ELF-1 (cell line): Measurements from ENCODE around the gene CSTF3.
"Not testable (repeated sequence)": the region's sequence is repeated elsewhere in the genome, so short reads cannot be mapped to it uniquely, and the experiment has no call there.

Experiments
- DNase-seq: peaks from one replicate; pipeline ENCODE4 v3.0.0-alpha.2; 2016; ENCODE audit warnings: low read depth, low spot score

CSTF3 gene

DNA sequence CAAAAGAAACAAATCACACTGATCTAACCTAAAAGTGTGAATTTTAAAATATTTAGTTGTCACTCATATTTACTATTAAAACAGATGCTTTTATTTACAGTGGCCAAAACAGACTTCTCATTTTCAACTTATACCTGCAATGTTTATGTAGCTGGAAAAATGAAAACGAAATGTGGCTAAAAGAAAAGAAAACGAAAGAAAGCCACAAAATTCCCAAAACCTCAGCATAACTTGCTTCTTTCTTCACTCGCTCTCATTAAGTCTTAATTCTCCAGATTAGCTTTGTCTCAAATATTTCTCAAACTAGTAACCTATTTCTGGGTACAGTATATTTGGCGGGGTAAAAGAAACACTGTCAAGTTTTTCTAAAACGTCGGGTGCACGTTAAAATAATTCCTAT, 693 bp downstream of the CSTF3 start:
- no peak for DNase-seq

DNA sequence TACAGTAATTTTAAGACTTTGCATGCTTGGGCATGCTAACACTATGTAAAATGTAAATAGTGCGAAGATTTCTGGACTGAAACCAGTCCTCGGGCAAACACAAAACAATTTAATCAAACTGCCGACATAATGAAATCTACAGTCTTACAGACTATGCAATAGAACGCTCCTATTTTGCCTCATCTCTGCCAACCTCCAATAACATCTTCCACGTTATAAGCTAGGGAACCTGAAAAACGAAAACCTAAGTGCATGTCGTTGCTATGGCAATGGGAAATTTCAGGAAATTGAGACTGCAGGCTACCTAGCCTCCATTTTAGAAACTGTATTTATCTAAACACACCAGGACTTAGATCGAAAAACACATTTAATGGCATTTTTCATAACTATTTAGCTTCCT, 1.1 kb downstream of the CSTF3 start:
- peak; percentile 15 for DNase-seq

DNA sequence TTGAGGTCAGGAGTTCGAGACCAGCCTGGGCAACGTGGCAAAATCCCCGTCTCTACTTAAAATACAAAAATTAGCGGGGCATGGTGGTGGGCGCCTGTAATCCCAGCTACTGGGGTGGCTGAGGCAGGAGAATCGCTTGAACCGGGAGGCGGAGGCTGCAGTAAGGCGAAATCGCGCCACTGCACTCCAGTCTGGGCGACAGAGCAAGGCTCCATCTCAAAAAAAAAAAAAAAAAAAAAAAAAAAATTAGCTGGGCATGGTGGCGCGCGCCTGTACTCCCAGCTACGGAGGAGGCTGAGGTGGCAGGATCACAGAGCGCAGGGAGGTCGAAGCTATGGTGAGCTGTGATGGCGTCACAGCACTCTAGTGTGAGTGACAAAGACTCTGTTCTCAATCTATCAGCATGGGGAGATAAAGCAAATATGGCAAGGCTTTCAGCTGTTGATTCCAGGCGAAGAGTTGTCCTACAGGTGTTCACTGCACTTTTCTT, 1.9 kb downstream of the CSTF3 start:
- peak; percentile 71 for DNase-seq

DNA sequence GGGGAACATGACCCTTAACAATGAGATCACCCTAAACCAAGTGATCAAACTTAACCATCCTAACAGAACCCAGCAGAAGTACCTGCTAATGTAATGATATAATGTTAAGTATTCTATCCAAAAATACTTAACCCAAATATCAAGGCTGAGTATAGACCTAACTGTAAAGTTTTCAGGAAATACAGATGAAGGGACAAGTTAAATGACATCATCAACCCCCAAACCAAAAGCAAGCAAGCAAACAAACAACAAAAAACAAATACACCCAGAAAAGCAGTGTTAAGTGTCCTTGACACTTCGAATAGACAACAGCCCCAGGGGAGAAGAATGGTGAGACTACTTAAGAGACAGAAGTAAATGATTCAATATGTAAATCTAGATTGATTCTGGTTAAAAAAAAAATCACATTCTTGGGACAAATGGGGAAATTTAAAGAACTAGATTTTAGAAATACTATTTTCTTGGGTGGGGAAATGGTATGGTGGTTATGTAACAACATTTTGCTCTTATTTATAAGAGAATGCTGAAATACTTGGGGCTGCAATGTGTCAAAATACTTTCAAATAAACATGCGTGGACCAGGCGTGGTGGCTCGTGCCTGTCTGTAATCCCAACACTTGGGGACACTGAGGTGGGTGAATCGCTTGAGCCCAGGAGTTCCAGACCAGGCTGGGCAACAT, 2.5 kb downstream of the CSTF3 start:
- DNase-seq = no peak

DNA sequence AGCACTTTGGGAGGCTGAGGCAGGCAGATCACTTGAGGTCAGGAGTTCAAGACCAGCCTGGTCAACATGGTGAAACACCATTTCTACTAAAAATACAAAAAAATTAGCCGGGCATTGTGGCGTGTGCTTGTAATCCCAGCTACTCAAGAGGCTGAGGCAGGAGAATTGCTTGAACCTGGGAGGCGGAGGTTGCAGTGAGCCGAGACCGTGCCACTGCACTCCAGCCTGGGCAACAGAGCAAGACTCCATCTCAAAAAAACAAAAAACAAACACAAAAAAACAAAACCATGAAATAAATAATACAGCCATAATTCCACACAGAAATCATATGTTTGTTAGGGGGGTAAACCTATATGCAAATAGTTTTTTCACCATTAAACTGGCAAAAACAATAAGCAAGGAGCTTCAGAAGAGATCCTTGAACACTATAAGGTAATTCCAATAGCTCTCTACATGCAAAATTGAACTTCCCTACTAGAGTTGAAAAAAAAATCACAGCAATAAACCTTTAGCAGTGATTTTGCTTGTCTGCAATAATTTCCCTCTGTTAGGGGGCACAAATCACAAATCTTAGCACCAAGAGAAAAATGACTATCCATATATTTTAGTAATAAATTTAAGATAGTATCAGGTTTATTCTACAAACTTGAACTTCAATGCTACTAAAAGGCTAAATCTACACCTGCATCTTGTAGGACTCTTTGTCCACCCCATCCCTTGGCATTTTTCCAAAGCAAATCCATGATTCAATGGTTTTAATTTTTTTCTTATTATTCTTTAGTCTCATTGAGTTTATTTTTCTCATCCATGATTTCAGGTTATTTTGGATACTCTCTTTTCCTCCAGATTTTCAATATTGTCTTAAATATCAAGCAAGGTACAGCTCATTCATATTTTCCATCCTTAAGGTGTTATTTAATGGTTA, 3.9 kb downstream of the CSTF3 start:
- no peak for DNase-seq

DNA sequence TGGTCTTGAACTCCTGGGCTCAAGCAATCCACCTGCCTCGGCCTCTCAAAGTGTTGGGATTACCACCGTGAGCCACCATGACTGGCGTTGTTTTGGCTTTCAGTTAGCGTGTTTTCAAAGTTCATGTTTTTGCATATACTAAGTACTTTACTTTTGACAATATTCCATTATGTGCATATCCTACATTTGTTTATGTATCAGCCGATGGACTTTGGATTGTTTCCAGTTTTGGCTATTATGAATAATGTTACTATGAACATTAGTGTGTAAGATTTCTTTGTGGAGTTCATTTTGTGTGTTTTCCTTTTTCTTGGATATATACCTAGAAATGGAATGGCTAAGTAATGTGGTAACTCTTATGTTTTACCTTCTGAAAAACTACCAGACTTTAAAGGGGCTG, 9.9 kb downstream of the CSTF3 start:
- no peak for DNase-seq

DNA sequence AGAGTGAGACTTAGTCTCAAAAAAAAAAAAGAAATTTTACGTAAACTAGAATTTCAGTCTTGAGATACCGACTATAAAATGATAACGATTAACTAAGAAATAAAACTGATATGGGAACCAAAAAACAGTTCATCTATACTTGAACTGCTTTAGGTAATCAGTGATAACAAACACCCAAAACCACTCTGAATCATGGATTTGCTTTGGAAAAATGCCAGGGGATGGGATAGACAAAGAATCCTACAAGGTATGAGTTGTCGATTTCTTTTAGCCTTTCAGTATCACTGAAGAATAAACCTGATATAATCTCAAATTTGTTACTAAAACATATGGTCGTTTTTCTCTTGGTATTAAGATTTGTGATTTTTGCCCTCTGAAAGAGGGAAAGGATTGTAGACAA, 13.7 kb downstream of the CSTF3 start:
- DNase-seq = no peak

DNA sequence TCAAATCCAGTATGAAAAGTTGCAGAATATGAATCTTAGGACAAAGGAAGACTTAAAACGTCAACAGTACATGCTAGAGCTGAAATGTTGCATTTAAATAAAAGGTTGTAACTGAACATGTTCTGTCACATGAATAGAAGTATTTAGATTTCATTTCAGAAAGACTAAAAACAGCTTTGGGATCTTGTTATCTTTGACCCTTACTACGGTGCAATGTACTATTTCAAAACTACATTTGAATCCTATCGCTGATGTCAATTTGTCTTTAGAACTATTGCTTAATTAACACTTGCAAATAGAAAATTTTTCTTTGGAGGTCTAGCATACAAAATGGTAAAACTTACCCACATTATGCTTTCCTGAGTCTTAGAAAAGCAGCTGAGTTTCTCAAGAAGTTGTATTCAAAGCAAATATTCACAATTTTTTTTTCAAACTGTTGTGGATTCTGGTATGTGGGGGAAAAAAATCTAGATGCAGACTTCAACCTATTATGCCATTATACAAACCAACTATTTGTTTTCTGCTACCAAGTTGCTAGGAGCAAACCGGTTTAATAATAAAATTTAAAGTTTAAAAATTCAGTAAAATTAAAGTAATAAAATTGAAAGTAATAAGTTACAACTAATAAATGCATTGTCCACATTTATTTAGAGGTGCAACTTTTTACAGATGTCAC, 25.4 kb downstream of the CSTF3 start:
- DNase-seq = no peak

DNA sequence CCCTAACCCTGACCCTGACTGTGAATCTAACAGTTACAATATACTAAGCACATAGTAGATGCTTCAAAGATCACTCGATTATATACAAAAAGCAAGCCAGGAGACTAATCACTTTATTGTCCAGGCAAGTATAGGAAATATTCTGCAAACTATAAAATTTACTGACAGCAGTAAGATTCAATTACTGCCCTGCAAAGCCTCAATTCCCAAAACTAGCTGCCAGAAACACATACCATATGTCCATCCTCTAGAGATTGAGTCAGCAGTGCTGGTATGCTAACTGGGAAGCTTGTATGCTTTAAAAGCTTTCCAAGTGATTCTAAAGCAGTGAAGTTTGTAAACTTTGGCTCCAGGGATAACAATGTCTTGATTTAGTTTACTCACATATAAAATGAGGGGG, 26.1 kb downstream of the CSTF3 start:
- no peak for DNase-seq

DNA sequence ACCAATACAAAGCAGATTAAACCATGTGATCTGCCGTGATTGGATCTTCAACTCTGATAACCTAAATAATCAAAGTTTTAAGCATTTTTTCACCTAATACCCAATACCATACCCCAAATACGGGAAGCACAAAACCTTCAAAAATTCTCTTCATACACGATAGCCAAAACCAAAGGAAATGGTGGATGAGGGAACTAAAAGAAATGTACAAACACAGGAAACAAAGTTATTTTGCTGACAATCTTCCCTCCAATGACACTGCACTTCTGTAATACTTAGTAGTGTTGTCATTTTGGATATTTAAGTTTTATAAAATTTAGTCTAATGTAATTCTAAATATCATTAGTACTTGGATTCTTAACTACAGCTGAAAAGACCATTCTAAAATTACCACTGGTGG, 27.0 kb downstream of the CSTF3 start:
- no peak for DNase-seq

DNA sequence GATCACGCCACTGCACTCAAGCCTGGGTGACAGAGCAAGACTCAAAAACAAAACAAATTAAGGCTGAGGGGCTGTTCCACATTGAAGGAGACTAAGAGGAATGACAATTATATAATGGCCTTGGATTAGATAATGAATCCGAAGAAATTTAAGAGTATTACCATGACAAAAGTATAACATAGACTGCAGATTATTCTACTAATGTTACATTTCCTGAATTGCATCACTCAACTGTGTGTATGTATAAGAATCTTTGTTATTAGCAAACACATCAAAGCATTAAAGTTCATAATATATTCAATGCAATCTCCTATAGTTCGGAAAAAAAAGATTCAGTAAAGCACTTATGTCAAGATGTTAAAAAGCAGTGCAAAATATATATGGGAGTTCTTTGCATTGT, 27.5 kb downstream of the CSTF3 start:
- no peak for DNase-seq

DNA sequence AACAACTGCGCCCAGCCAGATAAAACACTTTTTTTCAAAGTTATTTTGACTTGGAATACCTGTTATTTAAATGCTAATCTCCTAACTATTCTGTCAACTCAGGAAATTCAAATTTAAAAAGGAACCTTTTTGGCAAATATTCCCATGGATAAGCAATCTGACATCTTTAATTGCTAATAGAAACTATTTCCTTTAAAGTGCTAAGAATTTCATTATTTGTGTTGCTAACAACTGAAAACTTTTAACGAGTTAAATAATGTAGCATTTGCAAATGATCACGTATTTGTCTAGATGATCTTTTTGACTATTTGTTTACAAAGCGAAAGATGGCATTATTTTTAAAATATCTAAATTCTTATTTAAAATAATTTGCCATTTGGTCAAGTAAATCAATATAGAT, 28.8 kb downstream of the CSTF3 start:
- no peak for DNase-seq

DNA sequence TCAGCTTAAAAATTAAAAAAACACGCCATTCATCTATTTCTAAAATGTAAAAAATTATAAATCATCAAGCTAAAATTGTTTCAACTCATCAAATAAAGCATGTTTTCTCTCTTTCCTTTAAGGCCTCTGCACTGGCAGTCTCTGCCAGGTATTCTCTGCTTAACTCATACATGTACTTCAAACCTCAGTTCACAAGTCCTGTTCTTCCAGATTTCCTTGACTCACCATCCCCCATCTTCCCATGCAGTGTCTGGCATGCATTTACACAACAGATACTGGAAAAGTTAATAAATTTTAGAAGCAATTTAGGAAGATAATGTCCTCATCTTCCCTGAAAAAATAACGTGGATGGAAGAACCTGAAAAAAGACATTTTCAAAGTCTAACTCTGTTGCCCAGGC, 32.5 kb downstream of the CSTF3 start:
- DNase-seq = peak; percentile 16

DNA sequence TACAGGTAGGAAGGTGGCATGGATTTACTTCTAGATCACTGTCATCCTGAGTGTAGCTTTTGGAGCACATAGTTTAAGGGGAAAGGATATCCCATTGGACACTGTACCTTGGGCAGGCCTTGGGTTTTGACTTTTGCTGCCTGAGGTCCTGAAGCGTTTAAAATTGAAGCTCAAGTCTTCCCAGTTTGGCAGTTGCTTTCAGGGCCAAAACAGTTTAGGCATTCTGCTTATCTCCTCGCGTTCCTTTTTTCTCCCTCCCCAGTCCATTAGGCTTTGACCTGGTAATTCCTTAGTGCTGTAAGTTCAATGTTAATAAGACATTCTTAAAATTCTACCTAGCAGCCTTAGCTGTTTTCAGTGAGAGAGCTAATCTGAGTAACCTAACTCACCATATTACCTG, 35.7 kb downstream of the CSTF3 start:
- peak; percentile 10 for DNase-seq

DNA sequence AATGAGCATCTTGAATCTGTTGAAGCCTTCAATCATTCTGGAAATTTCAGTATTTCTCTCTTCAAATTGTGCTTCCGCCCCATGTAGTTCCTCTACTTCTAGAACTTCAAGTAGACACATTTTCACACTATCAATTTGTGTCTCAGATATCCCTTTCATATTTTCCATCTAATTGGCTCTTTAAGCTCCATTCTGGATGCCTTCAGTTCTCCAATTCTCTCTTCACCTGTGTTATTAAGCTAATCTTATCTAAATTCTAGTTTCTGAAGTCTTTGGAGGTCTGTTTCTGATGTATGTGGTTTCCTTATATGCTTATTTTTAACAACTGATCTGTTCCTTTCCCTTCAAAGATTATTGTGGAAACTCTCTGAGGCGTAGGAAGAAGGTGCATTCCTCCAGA, 36.3 kb downstream of the CSTF3 start:
- no peak for DNase-seq

DNA sequence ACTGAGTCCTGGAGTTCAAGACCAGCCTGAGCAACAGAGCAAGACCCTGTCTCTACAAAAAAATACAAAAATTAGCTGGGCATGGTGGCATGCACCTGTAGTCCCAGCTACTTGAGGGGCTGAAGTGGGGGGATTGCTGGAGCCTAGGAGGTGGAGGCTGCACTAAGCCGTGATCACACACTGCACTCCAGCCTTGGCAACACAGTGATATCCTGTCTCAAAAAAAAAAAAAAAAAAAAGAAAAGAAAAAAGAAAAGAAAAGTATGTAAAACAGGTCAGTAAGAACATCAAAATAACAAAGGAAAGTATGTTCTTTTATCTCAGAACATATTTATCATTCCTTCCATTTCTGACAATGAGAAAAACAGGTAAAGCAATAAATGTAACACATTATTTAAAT, 38.6 kb downstream of the CSTF3 start:
- not testable (repeated sequence) for DNase-seq

DNA sequence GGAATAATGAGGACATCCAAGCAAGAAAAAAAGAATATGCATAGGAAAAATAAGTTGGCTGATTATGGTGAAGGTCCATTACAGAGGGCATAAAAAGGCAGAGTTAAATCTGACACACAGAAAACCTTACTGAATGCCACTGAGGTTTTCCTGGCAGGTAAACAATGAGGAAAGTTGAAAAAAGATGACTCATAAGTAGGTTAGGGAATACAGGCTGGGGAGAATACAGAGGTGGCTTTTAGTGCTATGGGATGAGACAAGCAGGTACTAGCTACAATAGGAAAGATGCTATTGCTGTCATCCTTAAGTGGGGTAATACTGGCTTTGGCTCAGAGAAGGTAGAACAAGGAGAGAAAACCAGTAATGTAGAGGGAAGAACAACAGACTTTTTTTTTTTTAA, 44.7 kb downstream of the CSTF3 start:
- DNase-seq = no peak

DNA sequence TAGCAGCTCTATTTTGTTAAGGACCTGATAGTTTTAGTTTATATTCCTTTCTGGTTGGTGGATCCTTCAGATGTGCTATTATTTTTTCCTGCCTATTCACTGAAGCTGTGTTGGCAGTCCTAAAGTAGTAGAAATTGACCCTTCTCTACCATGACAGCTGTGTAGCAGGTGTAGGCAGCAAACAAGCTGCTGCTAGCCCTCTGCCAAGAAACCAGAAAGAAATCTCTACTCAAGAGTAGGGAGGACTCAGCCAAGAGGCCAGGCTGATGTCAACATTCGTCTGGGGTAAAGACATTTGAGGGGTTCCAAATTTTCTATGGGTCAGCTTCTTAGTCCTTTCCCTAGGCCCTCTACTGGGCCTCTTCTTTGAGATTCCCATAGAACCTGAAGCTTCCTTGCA, 51.2 kb downstream of the CSTF3 start:
- DNase-seq = no peak

DNA sequence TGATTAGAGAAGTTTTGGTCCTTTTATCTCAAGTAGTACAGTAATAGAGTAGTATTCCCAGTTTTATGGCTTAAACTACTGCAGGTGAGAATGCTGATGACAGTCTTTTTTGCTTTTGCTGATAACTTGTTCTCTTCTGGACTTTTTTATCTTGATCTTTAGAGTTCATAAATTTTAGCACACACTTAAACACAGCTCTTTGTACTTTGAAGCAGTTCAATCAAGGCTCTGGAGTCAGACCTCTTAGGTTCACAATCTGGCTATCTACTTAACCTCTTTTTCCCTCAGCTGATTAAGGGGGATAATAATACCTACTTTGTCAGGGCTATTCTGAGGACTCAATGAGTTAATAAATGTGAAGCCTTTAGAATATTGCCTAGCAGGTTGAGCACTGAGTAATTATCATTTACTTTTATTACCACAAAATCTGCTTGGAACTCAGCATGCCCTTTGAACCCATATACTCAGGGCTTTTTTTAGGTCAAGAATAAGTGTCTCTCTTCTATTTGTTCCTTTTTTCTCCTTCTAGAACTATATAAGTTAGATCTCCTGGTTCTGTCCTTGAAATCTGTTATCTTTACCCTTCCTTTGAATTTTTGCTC, 51.9 kb downstream of the CSTF3 start:
- DNase-seq = no peak

DNA sequence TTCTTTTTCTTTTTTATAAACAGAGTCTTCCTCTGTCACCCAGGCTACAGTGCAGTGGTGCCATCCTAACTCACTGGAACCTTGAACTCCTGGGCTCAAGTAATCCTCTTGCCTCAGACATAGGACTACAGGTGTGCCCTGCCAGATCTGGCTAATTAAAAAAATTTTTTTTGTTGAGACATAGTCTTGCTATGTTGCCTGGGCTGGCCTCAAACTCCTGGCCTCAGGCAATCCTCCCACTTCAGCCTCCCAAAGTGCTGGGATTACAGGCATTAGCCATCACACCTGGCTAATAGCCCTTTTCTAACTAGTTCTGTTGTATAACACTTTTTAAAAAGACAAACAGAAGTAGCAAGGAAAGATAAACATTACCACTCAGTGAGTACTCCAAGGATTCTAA, 57.4 kb downstream of the CSTF3 start:
- no peak for DNase-seq

DNA sequence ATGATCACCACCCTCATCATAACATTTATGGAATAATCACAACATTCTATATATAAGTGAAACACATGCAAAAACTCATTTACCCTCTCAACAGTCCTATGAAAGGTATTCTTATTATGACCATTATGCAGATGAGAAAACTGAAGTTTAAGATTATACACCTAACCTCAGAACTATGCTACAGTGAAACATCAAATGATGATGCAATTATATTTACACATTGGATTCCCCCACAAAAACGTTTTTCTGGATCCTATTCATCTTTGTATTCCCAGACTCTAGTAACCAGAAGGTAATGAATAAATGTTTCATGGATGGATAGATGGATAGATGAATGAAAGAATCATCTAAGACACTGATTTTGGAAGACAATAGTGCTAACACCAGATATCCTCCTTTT, 67.1 kb downstream of the CSTF3 start:
- DNase-seq = no peak

DNA sequence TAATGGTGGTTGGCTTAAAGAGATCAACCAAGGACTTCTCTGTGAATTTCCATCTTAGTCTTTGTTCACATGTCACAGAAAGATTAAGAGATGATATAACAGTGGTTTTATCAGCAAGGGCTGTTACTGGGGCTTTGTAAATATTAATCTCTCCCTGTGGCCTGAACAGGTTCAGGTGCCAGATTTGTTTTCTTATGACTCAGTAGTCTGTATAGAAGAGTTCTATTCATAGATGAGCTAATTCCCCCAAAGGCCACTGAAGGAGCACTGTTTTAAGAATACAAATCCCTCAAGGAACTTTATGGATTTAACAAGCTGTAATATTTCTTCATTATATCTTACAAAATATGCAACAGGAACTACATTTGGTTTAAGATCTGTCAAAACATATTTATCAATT, 71.5 kb downstream of the CSTF3 start:
- no peak for DNase-seq
